DND-41 (cell line): Measurements from ENCODE around the gene EPHB6.

Experiments
- CTCF ChIP-seq: IDR thresholded peaks from 2 replicates; pipeline ENCODE4 v1.5.1; 2012; ENCODE audit warnings: borderline replicate concordance, low read length, moderate library complexity, mild to moderate bottlenecking; ENCODE audit not compliant: poor library complexity, severe bottlenecking; ENCODE audit errors: extremely low read depth
- EZH2 ChIP-seq: IDR thresholded peaks from 3 replicates; pipeline ENCODE4 v1.6.1; 2012; ENCODE audit warnings: borderline replicate concordance, low read depth, mild to moderate bottlenecking, moderate library complexity, low read length, inconsistent platforms; ENCODE audit not compliant: severe bottlenecking

GRCh38 chr7:142867398-142868187 lies 12.7 kb downstream of the EPHB6 start:
- TF ChIP-seq CTCF (no peak), EZH2 (no peak)
